Renal cortex interstitium (tissue), 11 donors: ENCODE measurements around the gene UBA7. TPM values are rescaled to one million over a fixed set of nuclear protein-coding genes. Genes with fewer than 3 reads are reported as not detected.
A peak's percentile ranks its signal among the peaks of the same experiment; 100 is the strongest.

Source experiments
- DNase-seq, 11 donors: peaks; one replicate each; pipeline ENCODE4 v3.0.0-alpha.2; 2013; ENCODE audit warnings: low read depth in 9 of 11, low spot score in 4 of 11; ENCODE audit errors: extremely low read depth in 1 of 11
- polyA plus RNA-seq, 3 donors: library from polyadenylated mRNA; unstranded; fragments of 120-200 nt; gene quantifications; one replicate each; pipeline ENCODE4 v1.2.1, GENCODE V29; 2013; ENCODE audit not compliant: insufficient read length in 3 of 3

The UBA7 gene
- polyA plus RNA-seq, 3 donors = 31.8 to 50.9 (median 36.5) TPM

DNA sequence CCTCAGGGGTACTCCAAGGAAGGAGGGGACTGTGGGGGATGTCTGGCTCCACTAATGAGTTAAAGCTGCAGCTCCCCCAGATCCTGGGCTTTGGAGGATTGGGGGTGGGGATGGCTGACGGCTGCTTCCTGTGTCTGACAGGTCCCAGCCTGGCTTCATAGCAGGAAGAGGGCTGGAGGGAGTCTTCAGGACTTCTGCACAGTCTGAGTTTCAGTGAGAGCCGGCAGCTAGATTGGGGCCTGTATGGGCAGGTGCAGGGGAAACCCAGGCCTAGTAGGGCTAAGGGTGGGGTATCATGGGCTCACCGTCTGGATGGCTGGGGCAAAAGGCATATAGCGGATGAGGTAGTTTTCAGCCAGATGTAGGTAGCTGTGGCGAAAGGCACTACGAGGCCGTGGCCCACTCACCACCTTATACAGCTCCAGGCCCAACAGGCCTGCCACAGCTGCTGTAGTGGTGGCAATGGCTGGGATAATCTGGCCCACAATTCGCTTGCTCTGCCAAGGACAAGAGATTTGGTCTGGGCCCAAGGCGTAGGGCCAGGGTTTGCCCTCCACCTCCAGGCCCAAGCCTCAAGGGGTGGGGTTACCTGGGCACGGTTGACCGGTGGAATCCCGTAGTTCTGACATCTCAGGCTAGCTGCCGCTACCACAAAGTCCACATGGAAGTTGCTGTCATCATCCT, 6.2 kb downstream of the UBA7 start:
- peak in 5 of 11 donors; percentile 54 to 70 (median 60) for DNase-seq

DNA sequence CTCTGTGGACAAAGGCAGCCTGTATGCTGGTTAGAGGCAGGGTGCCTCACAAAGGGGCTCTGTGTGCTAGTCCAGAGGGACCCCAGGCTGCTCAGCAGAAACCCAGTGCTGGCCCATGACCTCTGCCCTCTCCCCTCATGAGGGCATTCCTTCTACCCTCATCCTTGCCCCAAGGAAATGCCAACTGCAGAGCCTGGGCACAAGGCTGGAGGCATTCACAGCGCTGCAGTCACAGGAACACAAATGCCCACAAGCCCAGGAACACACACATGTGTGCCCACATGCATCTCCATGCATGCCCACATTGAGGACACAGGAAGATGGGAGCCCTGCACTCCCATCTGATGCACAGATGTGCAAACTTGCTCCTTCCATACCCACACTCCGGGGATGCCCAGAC, 6.9 kb downstream of the UBA7 start:
- DNase-seq = no peak

DNA sequence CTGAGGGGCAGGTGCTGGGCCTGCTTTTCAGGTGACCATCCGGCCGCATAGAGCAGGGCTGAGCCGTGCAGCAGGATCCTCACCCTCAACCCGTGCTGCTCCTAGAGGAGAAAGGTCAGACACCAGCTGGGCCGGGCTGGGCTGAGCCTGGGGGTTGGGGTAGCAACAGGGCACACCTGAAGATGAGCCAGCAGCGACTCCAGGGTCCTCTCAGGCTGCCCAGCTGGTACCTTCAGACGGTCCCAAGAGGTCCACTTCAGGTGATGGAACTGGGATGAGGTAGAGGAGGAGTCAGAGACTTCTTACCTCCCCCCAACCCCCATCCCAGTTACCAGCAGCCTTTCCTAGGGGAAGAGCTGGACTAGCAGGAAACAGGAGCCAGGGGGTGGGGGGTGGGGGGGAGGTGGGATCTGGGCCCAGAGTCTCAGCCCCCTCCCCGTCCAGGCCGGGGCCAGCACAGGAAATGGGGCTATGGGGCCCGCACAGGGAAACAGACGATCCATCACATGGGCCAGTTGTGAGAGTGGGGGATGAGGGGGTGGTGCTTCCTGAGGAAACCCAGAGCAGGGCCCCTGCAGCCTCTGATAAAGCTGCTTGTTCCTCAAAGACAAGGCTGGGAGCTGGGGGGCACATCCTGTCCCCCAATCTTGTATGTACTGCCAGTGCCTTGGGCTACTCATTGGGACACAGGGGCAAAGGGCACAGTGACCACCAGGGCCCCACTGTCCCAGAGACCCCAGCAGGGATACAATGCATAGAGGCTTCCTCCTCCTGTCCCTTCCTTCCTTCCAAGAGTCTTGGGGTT, 7.7 kb downstream of the UBA7 start:
- peak in 8 of 11 donors; percentile 72 to 88 (median 81) for DNase-seq

DNA sequence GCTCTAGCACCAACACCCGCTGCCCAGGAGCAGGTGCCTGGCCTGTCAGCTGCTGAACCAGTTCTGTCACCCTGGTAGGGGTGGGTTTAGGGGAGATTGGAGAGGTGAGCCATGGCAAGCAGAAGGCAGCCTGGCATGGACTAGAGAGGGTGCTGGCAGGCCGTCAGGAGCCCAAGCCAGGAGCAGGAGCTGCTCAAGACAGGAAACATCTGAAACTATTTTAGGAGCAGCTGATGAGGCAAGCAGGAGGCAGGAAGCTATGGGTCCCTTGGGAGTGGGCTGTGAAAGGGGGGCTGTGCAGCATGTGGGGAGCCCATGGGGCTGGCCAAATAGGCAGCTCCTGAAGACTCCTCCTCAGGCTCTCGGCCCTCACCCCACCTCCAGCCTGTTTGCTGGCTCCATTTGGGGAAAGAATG, 8.4 kb downstream of the UBA7 start:
- DNase-seq = peak in 7 of 11 donors; percentile 65 to 90 (median 83)

DNA sequence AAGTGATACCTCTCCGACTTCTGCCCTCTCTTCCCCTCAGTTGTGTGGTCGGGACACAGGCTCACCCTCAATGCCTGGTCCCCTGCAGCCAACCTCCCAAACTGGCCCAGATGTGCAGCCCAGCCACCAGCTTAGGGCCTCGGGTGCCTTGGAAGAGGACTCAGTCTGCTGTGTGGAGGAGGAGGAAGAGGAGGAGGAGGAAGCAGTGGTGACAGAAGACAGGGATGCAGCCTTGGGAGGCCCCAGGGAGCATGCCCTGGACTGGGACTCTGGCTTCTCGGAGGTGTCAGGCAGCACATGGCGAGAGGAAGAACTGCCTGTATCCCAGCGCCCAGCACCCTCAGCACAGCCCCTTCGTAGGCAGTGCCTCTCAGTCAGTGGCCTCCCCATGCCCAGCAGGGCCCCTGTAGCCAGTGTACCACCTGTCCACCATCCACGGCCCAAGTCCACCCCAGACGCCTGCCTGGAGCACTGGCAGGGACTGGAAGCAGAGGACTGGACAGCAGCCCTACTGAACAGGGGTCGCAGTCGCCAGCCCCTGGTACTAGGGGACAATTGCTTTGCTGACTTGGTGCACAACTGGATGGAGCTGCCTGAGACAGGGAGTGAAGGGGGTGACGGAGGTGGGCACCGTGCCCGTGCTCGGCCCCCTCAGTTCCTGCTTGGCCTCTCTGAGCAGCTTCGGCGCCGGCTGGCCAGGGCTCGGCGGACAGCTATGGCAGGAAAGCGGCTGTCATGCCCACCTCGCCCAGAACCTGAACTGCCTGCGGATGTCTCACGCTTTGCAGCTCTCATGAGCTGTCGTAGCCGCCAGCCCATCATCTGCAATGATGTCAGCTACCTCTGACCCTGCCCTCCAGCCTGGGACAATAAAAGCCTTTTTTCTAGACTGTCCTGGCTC, 9.4 kb downstream of the UBA7 start:
- DNase-seq = no peak

DNA sequence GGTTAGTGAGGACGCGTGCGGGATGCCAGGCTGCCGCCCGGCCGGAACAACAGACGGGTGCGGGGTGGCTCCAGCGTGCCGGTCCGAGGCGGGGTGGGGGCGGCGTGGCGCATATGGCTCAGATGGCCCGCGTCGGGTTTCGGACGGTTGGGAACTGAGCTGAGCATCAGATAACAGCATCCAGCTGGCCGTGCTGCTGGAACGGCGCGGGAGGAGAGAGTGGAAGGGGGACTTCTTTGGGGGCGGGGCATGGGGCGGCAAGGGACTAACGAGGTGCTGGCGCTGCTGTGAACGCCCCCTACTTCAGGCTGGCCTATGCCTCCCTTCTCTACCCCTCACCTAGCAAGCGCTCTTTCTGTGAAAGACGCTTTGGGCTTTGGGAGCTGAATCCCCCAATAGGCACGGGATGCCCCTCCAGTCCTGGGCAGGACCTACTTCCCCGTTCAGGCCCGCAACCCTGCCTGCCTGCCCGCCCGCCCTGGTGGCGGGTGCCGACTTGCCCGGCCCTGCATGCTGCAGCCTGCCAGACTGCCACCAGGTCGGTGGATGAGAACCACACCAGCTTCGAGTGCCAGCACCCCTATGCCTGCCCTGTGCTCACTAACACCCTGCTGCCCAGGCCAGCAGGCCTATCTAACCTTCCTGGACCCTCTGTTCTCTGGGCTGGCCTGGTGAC, 10.2 kb downstream of the UBA7 start:
- DNase-seq = peak in 5 of 11 donors; percentile 58 to 72 (median 63)

DNA sequence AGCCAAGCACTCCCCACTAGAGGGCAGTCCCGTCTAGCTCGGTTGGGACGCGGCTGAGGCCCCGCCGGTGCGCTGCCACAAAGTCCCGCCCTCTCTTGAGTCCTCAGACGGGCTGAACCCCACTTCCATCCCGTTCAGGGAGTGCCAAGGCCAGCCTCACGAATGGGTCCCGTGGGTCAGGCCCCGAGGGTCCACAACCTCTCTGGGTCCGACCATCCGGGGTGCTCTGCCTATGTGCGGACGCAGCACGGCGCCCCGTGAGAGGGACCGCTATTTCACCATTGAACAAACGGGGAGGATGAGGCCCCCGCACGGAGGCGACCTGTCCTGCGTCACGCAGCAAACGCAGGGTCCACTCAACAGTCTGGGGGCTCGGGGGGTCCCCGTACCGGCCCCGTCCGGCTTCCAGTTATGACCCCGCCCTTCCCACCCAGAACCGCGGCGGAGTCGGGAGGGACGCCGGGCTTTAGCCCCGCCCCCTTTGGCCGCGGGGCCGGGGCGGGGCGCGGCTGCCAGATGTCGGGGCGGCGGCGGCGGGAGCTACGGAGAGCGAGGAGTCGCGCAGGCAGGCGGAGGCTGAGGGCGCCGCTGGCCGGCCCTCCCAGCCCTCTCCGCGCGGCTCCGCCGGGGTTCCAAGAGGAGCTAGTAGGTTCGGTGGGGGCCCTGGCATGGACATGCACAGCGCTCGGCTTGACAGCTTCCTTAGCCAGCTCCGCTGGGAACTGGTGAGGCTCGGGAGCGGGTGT, 10.9 kb downstream of the UBA7 start, which contains the start of gene INKA1:
Gene INKA1, plus strand, starts transcription at position 543 of the 746 bp plus-strand sequence. Its CDS starts 132 bp downstream, at position 675.
- DNase-seq = peak in 9 of 11 donors; percentile 75 to 88 (median 81)

DNA sequence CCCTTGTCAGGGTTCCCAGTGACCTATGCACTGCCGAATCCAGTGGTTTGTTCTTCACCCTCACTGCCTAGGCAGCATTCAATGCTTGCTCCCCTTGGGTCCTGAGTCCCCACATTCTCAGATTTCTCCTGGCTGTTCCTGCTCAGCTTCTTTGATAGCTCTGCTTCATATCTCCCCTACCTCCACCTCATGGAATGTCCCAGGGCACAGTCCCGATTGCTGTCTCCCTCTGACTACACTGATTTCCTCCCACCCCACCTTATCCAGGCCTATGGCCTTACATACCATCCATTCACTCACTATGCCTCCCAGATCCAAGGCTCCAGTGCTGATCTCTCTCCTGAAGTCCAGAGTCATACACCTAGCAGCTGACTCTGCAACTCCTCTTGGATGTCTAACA, 12.6 kb downstream of the UBA7 start:
- DNase-seq = no peak

DNA sequence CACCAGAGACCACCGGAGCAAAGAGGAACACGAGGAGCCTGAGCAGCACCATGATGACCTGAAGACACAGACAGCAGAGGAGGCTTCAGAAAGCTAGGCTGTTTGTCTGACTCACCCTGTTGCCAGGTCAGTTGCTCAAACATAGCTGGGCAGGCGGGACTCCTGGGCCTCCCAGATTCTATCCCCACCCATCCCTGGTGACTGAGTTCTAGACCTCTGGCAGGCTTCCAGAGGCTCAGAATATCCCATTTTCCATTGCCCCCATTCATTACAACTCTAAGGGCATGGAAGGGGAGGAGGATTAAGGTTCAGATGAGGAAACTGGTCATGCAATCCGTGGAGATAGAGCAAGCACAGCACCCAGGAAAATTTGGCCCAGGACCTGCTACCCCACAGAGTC, 14.0 kb downstream of the UBA7 start, which contains the start of gene CDHR4:
Gene CDHR4, minus strand, starts transcription at position 113 of the 400 bp plus-strand sequence. Its CDS starts 61 bp downstream, at position 52.
- no peak for DNase-seq

DNA sequence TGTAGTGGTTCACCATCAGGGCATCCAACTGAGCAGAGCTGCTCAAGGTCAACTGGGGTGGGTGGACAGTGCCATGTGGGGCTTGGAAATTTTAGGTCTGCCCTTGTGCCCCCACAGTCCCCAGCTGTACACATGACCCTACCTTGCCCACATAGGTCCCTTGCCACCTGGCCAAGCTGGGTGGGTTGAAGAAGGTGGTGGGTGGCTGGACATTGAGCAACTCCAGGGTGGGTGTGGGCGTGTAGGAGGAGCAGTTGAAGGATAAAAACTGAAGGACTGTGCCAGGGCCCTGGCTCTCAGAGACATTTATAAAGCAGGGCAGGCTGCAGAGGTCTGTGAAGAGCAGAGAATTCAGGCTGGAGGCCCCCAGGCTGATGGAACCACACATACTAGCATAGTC, 14.6 kb downstream of the UBA7 start:
- DNase-seq = no peak

DNA sequence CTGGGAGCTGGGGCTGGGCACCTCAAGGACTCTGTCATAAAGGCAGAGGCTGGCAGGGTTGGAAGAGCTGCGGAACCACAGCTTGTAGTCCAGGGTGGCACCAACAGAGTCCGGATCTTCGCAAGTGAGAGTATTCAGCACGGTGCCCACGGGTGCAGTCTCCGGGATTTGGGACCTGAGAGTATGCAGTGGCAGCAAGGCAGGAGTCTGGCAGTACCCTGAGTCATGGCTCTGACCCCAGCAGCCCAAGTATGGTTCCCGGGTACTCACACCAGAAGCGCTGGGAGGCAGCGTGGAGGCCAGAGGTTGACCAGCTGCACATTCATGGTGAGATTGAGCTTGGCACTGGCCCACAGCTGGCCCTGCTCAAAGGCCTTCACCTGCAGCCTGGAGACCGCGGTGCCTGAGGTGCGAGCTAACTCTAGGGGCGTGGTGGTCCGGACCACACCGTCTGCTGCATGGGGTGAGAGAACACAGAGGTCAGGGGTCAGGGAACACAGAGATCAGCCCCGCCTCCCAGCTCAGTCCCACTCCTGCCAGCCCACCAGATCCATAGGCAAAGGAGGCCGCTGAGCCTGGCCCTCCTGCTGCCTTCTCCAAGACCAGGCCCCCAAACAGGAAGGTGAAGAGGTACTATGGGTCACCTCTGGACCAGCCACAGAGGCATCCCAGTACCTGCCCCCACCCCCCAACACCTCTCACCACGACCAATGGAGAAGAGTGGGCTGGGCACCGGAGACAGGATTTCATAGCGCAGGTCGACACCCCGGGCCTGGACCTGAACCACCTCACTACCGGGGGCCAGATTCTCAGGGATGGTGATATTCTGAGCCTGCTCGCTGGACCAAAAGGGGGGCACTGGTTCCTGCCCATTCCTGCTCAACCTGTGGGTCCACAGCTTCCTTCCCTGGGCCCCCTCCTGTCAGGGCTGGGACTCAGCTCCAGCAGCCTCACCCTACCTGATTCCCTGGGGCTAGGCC, 18.5 kb downstream of the UBA7 start:
- no peak for DNase-seq

DNA sequence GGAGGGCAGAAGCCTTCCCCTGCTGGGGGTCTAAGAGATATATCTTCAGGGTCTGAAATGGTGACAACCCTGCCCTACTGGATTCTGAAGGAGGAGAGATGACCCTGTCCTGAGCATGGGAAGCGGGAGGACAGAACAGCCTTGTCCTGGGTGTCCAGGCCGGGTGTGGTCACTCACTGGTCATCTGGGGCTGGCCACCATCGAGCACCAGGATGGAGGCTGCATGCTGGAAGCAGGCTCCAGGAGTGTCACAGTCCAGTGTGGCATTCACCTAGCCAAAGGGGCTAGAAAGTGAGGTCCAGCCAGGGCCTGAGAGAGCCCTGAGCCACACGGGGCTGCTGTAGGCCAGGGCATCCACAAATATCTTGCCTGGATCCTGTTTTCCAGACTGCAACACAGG, 19.3 kb downstream of the UBA7 start:
- no peak for DNase-seq

DNA sequence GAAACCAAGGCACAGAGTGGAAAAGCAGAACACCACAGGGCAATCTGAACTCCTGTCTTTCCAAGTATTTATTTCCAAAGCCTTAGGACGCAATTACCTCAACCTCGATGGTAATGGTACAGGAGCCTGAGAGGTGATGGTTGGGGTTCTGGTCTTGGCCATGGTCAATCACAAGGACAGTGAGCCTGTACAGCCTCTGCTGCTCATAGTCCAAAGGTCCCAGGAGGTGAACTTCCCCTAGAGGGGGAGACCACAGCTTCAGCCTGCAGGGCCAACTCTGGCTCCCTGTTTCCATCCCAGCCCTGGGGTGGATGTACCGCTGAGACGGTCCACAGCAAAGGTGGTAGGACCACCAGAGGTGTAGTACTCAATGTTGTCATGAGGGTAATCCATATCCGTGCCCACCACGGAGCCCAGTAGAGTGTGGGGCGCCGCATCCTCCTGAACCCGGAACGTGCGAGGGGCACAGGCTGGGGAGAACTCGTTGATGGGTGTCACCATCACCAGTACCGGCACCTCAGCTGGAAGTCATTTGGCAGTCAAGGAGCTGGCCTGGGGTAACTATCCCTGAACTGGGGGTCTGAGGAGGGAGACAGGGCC, 20.2 kb downstream of the UBA7 start:
- DNase-seq = no peak

DNA sequence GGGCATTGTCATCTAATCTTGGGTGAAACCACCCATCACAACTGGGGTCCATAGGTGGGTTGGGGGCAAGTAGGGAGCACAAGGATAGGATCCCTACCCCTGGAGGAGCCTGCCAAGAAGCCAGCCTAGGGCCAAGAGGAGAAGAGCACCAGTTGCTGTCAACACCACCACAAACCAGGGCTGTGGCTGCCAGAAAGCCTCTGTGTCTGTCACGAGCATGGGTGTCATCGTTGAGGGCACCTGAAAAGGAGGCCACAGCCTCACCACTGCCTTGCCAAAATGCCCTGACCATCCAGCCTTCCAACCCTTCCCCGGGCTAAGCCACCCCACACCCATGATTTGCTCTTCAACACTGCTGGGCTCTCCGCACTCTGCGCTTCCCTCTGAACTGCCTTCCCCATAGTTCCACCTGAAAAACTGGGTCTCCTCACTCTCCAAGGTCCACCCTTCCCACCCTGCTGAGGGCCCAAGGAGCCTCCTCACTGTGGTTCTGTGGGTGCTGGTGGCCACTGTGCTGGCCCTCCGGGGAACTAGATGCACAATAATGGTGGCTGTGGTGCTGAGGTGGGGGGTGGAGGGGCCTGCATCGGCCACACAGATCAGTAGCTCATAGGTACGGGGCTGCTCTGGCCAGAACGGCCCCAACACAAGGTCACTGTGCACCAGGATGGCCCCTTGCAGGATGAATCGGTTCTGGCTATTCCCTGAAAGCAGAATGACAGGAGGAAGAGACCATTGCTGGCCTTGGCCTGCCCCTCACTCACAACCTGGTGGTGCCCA, 21.2 kb downstream of the UBA7 start:
- no peak for DNase-seq

DNA sequence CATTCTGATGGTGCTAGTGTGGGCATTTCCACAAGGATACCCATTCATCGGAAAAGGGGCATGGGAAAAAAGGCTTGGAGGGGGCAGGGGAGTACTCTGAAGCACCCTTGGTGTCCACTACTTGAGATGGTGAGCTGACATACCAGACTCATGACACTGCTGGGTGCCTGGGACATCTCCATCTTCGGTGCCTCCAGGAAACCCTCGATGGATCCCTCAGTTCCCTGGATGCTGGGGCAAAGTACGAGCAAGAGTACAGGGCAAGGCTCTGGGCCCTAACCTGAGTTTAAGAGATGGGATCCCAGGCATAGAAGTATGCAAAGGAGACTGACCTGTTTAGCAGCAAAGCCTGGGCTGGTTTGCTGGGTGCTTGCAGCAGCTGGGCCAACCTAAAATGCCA, 22.2 kb downstream of the UBA7 start:
- DNase-seq = no peak
